Stimulated activated CD4-positive, alpha-beta T cell treated with anti-CD3 and anti-CD28 coated beads, Interleukin-12 subunit alpha, Interleukin-12 subunit beta, amount 100 ng/mL, for 4 hours (primary cell): ENCODE measurements around the gene FBXO8.
"Not testable (repeated sequence)": the region's sequence is repeated elsewhere in the genome, so short reads cannot be mapped to it uniquely, and the experiment has no call there.

Experiments
- DNase-seq: peaks from one replicate; pipeline ENCODE4 v3.0.0-alpha.2; 2020

FBXO8 gene

GRCh38 chr4:174282836-174283506 lies 496 bp downstream of the FBXO8 start:
- peak; percentile 59 for DNase-seq

- no peak for DNase-seq
Observed at GRCh38 chr4:174281901-174282300, 1.6 kb downstream of the FBXO8 start.

- no peak for DNase-seq
Observed at GRCh38 chr4:174281182-174281737, 2.2 kb downstream of the FBXO8 start.

GRCh38 chr4:174279433-174280155 lies 3.9 kb downstream of the FBXO8 start:
- no peak for DNase-seq

GRCh38 chr4:174278467-174278866 lies 5.0 kb downstream of the FBXO8 start:
- no peak for DNase-seq

- no peak for DNase-seq
Observed at GRCh38 chr4:174277433-174277832, 6.0 kb downstream of the FBXO8 start.

GRCh38 chr4:174275101-174275500 lies 8.4 kb downstream of the FBXO8 start:
- DNase-seq: no peak

- DNase-seq: no peak
Observed at GRCh38 chr4:174274436-174274835, 9.0 kb downstream of the FBXO8 start.

- no peak for DNase-seq
Observed at GRCh38 chr4:174273930-174274329, 9.5 kb downstream of the FBXO8 start.

GRCh38 chr4:174266416-174266815 lies 17.1 kb downstream of the FBXO8 start:
- DNase-seq: no peak

- no peak for DNase-seq
Observed at GRCh38 chr4:174265916-174266315, 17.6 kb downstream of the FBXO8 start.

GRCh38 chr4:174263445-174263736 lies 20.1 kb downstream of the FBXO8 start:
- no peak for DNase-seq

- DNase-seq: no peak
Observed at GRCh38 chr4:174262624-174263444, 20.6 kb downstream of the FBXO8 start.

GRCh38 chr4:174261432-174261831 lies 22.0 kb downstream of the FBXO8 start:
- DNase-seq: not testable (repeated sequence)

GRCh38 chr4:174260099-174260498 lies 23.4 kb downstream of the FBXO8 start:
- DNase-seq: no peak

GRCh38 chr4:174259580-174259979 lies 23.9 kb downstream of the FBXO8 start:
- DNase-seq: no peak

GRCh38 chr4:174256277-174256713 lies 27.2 kb downstream of the FBXO8 start:
- no peak for DNase-seq

GRCh38 chr4:174255786-174256185 lies 27.7 kb downstream of the FBXO8 start:
- no peak for DNase-seq

- DNase-seq: no peak
Observed at GRCh38 chr4:174255374-174255773, 28.1 kb downstream of the FBXO8 start.

GRCh38 chr4:174254613-174255012 lies 28.9 kb downstream of the FBXO8 start:
- DNase-seq: no peak

GRCh38 chr4:174252412-174252811 lies 31.1 kb downstream of the FBXO8 start:
- DNase-seq: no peak

GRCh38 chr4:174248407-174248806 lies 35.1 kb downstream of the FBXO8 start:
- DNase-seq: no peak

GRCh38 chr4:174245714-174246113 lies 37.8 kb downstream of the FBXO8 start:
- no peak for DNase-seq

GRCh38 chr4:174244441-174244840 lies 39.0 kb downstream of the FBXO8 start:
- no peak for DNase-seq
